ENCODE data around the gene NAP1L3. TPM values are rescaled to one million over a fixed set of nuclear protein-coding genes. Genes with fewer than 3 reads are reported as not detected.

The NAP1L3 gene, protein sequence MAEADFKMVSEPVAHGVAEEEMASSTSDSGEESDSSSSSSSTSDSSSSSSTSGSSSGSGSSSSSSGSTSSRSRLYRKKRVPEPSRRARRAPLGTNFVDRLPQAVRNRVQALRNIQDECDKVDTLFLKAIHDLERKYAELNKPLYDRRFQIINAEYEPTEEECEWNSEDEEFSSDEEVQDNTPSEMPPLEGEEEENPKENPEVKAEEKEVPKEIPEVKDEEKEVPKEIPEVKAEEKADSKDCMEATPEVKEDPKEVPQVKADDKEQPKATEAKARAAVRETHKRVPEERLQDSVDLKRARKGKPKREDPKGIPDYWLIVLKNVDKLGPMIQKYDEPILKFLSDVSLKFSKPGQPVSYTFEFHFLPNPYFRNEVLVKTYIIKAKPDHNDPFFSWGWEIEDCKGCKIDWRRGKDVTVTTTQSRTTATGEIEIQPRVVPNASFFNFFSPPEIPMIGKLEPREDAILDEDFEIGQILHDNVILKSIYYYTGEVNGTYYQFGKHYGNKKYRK
- total RNA-seq (2022; extraction: Qiagen RNA extraction): 0.36 to 0.65 TPM (median 0.38 TPM) in 5 replicates

DNA sequence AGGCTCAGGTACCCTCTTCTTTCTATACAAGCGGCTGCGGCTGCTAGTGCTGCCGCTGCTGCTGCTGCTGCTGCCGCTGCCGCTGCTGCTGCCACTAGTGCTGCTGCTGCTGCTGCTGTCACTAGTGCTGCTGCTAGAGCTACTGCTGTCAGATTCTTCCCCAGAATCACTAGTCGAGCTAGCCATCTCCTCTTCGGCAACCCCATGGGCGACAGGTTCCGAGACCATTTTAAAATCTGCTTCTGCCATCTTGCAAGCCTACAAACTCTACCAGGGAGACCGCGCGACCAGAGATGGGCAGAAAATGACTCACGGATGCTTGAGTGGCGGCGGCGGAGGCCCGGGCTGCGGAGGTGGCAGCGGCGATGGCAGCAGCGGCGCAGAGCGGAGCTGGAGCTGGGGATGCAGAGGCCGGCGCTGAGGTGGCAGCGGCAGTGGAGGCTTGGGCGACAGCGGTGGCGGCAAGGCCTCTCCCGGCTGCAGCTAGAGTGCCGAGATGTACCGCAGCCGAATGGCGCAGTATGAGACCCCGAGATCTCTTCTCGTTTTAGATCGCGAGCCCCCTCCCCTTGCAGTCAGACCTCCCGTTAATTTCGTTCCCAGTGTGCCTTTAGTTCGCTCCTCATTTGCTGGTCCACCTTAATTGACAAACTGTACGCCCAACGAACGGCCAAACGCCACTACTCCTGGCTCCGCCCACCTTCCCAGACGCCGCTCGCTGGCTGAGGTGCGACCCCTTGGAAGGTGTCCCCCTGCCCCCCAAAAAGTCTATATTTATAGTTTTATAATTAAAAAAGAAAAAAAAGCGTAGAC lies at the start of gene NAP1L3:
TSS of gene NAP1L3 (minus strand) at position 523 of the 813 bp plus-strand sequence. CDS start at position 249, 274 bp downstream.

GRCh38 chrX:93673869-93674271 lies 492 bp upstream of the NAP1L3 start, which contains the start of gene FAM133A:
Gene FAM133A (plus strand): TSS chrX:93674206. CDS start chrX:93709420, 35,214 bp downstream.

Other genes starting within 250 kb of the NAP1L3 start
- 0.58 to 0.87 TPM (median 0.70 TPM) in 5 replicates for gene FAM133A, start 628 bp upstream of the NAP1L3 start, total RNA-seq (2022; extraction: Qiagen RNA extraction)

All from A549 treated with dexamethasone at 1 μM for 4 hours (cell line).